Natural killer cell (primary cell): ENCODE measurements around the gene NFXL1. TPM values are rescaled to one million over a fixed set of nuclear protein-coding genes. Genes with fewer than 3 reads are reported as not detected.

ENCODE experiments used
- ATAC-seq, 3 donors: fragments of 150-1000 bp in 2 of 3; fragments of 200-7000 bp in 1 of 3; cut with Tn5 transposase; 1 replicate in 1 of 3; 2 replicates in 2 of 3; pipeline ENCODE4 v1.10.0; 2021; ENCODE audit warnings: mild to moderate bottlenecking in 2 of 3, moderate library complexity in 2 of 3
- DNase-seq, 2 donors: peaks; one replicate each; pipeline versions ENCODE4 v3.0.0 to v3.0.0-alpha.2; 2013 to 2021; ENCODE audit warnings: mixed read lengths in 1 of 2
- H3K27ac ChIP-seq: one replicate; pipeline ENCODE4 v1.5.1; 2013; ENCODE audit warnings: mild to moderate bottlenecking, low read length
- H3K27me3 ChIP-seq: one replicate; pipeline ENCODE4 v1.6.1; 2013; ENCODE audit warnings: low read length; ENCODE audit not compliant: control insufficient read depth, insufficient read depth
- H3K36me3 ChIP-seq: one replicate; pipeline ENCODE4 v1.6.1; 2013; ENCODE audit warnings: low read length; ENCODE audit not compliant: control insufficient read depth, insufficient read depth
- H3K4me1 ChIP-seq: one replicate; pipeline ENCODE4 v1.6.1; 2013; ENCODE audit warnings: low read length; ENCODE audit not compliant: control insufficient read depth, insufficient read depth
- H3K4me3 ChIP-seq: one replicate; pipeline ENCODE4 v1.5.1; 2013; ENCODE audit warnings: low read length
- H3K9me3 ChIP-seq: one replicate; pipeline ENCODE4 v1.6.1; 2013; ENCODE audit warnings: low read length; ENCODE audit not compliant: control insufficient read depth, insufficient read depth
- H3K27ac Mint-ChIP-seq, 2 donors: one replicate each; pipeline ENCODE4 v1.8.0; 2022; ENCODE audit warnings: mild to moderate bottlenecking in 2 of 2, mixed read lengths in 2 of 2, moderate library complexity in 1 of 2
- H3K27me3 Mint-ChIP-seq, 2 donors: one replicate each; pipeline ENCODE4 v1.8.0; 2022; ENCODE audit warnings: low read depth in 2 of 2, mixed read lengths in 2 of 2
- H3K36me3 Mint-ChIP-seq: one replicate; pipeline ENCODE4 v1.8.0; 2022; ENCODE audit warnings: mixed read lengths
- H3K4me1 Mint-ChIP-seq, 2 donors: one replicate each; pipeline ENCODE4 v1.8.0; 2022; ENCODE audit warnings: mixed read lengths in 2 of 2
- H3K4me3 Mint-ChIP-seq: one replicate; pipeline ENCODE4 v1.8.0; 2022; ENCODE audit warnings: mild to moderate bottlenecking, moderate library complexity, mixed read lengths
- H3K9me3 Mint-ChIP-seq, 2 donors: one replicate each; pipeline ENCODE4 v1.8.0; 2022; ENCODE audit warnings: mixed read lengths in 2 of 2
- CTCF ChIP-seq: fragments of 200-600 bp; IDR thresholded peaks from one replicate; pipeline ENCODE4 v1.8.0; 2022; ENCODE audit warnings: antibody characterized with exemption
- WGBS: methylation state at CpG from one replicate; pipeline ENCODE4 v1.1.7; 2013; ENCODE audit warnings: missing lambda C conversion rate; ENCODE audit not compliant: insufficient coverage; 5-methylcytosine and 5-hydroxymethylcytosine counted together
- intact Hi-C: fragments of 100-400 bp; cut with micrococcal nuclease; formaldehyde crosslinking; loops from one replicate; pipeline ENCODE4 v1.14.2; 2022
- total RNA-seq, 4 donors: library from RNA; stranded (reverse); fragments of 120-200 nt in 1 of 4; gene quantifications; one replicate each; pipeline versions ENCODE4 v1.2.3 to v1.2.4, GENCODE V29; 2013 to 2022

NFXL1 gene
- total RNA-seq, 3 donors from 2014 or later (not counting 1 experiment from before 2014, with no cell fraction given) = 6.5 to 11.4 (median 9.9) TPM

DNA sequence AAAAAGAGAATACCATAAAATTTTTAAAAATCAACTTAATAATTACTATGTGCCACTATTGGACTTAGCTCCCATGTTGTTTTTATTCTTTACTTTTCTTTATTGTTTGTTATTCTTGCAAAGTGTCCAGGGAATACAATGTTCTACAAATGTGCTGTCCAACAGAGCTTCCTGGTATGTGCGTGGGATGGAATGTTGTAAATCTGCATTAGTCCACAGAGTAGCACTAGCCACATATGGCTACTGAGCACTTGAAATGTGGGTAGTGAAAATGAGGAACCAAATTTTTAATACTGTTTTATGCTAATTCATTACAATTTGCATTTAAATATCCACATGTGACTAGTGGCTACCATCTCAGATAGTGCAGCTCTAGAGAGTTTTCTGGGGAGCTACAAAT lies 62.2 kb downstream of the NFXL1 start:
- no peak overlapping the region for H3K4me3 Mint-ChIP-seq
- intact Hi-C loops = no loop called here
- no peak overlapping the region for H3K4me3 ChIP-seq
- no peaks in the 10 kb centered on the region for H3K27me3 Mint-ChIP-seq
- H3K27ac Mint-ChIP-seq = no peak overlapping the region
- H3K27me3 ChIP-seq = no peaks in the 10 kb centered on the region
- H3K4me1 ChIP-seq = no peaks in the 10 kb centered on the region
- no peak for ATAC-seq
- DNase-seq = no peak
- H3K4me1 Mint-ChIP-seq = no peaks in the 10 kb centered on the region
- peaks cover 14% of the 10 kb centered on the region for H3K36me3 ChIP-seq
- 100% methylated on average over 1 of the region's 1 CpG for WGBS
- H3K36me3 Mint-ChIP-seq = no peaks in the 10 kb centered on the region
- TF ChIP-seq CTCF = no peak
- H3K9me3 ChIP-seq = no peaks in the 10 kb centered on the region
- no peaks in the 10 kb centered on the region for H3K9me3 Mint-ChIP-seq
- no peak overlapping the region for H3K27ac ChIP-seq

GRCh38 chr4:47849466-47849865 lies 64.9 kb downstream of the NFXL1 start:
- no peak for TF ChIP-seq CTCF
- H3K4me1 Mint-ChIP-seq = no peaks in the 10 kb centered on the region
- H3K4me1 ChIP-seq = no peaks in the 10 kb centered on the region
- H3K9me3 ChIP-seq = no peaks in the 10 kb centered on the region
- DNase-seq = no peak
- intact Hi-C loops = no loop called here
- H3K36me3 ChIP-seq = peaks cover 14% of the 10 kb centered on the region
- no peak overlapping the region for H3K4me3 Mint-ChIP-seq
- no peak for ATAC-seq
- WGBS = 100% methylated on average over 1 of the region's 1 CpG
- H3K4me3 ChIP-seq = no peak overlapping the region
- H3K27ac ChIP-seq = no peak overlapping the region
- H3K27ac Mint-ChIP-seq = no peak overlapping the region
- no peaks in the 10 kb centered on the region for H3K36me3 Mint-ChIP-seq
- H3K27me3 ChIP-seq = no peaks in the 10 kb centered on the region
- no peaks in the 10 kb centered on the region for H3K9me3 Mint-ChIP-seq
- no peaks in the 10 kb centered on the region for H3K27me3 Mint-ChIP-seq

DNA sequence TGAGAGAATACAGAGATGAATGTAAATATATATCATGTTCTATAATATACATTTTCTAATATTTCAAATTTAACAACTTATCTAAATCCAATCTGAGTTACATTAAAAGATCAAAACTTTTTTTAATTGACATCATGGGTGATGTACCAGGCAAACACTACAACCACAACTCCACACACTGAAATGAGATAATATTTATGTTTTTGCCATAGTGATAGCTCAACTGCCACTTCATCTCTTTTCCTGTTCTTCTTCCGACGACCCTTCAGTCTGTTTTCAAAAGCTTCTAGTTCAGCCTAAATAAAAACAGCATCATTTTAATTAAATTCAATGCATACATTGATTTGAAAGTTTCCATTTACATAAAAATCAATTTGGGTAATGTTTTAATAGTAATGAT lies 66.3 kb downstream of the NFXL1 start:
- no peak overlapping the region for H3K27ac ChIP-seq
- Mint-ChIP-seq H3K9me3 (no peaks in the 10 kb centered on the region), H3K27me3 (no peaks in the 10 kb centered on the region), H3K4me3 (no peak overlapping the region), H3K36me3 (no peaks in the 10 kb centered on the region), H3K27ac (no peak overlapping the region), H3K4me1 (no peaks in the 10 kb centered on the region)
- no peak for DNase-seq
- TF ChIP-seq CTCF = no peak
- WGBS = 80% methylated on average over 2 of the region's 2 CpGs
- ATAC-seq = no peak
- intact Hi-C loops = no loop called here
- no peaks in the 10 kb centered on the region for H3K4me1 ChIP-seq
- no peaks in the 10 kb centered on the region for H3K9me3 ChIP-seq
- H3K36me3 ChIP-seq = peaks cover 7% of the 10 kb centered on the region
- H3K4me3 ChIP-seq = no peak overlapping the region
- H3K27me3 ChIP-seq = no peaks in the 10 kb centered on the region

GRCh38 chr4:47842985-47843384 lies 71.4 kb downstream of the NFXL1 start:
- DNase-seq = no peak
- no peak for TF ChIP-seq CTCF
- Histone ChIP-seq H3K4me1 (peaks cover under 1% of the 10 kb centered on the region), H3K36me3 (peaks cover 3% of the 10 kb centered on the region), H3K4me3 (no peak overlapping the region), H3K9me3 (no peaks in the 10 kb centered on the region), H3K27ac (no peak overlapping the region), H3K27me3 (no peaks in the 10 kb centered on the region)
- Mint-ChIP-seq H3K4me1 (peaks cover 3% of the 10 kb centered on the region in 2 donors), H3K36me3 (no peaks in the 10 kb centered on the region), H3K27me3 (no peaks in the 10 kb centered on the region), H3K27ac (no peak overlapping the region), H3K9me3 (no peaks in the 10 kb centered on the region), H3K4me3 (no peak overlapping the region)
- no peak for ATAC-seq
- intact Hi-C loops = no loop called here
